Colonic mucosa (tissue), 4 donors: ENCODE results near the gene SYK. TPM values are rescaled to one million over a fixed set of nuclear protein-coding genes. Genes with fewer than 3 reads are reported as not detected.

ENCODE experiments used
- DNase-seq: peaks from one replicate; pipeline ENCODE4 v3.0.0-alpha.2; 2020
- H3K27ac ChIP-seq: fragments of 200-600 bp; one replicate; pipeline ENCODE4 v1.8.0; 2021
- H3K27me3 ChIP-seq: fragments of 200-600 bp; one replicate; pipeline ENCODE4 v1.8.0; 2021
- H3K36me3 ChIP-seq: fragments of 200-600 bp; one replicate; pipeline ENCODE4 v1.8.0; 2021
- H3K4me1 ChIP-seq: fragments of 200-600 bp; one replicate; pipeline ENCODE4 v1.8.0; 2021; ENCODE audit warnings: mild to moderate bottlenecking
- H3K4me3 ChIP-seq: fragments of 200-600 bp; one replicate; pipeline ENCODE4 v1.8.0; 2021
- H3K9ac ChIP-seq, 2 donors: one replicate each; pipeline ENCODE4 v1.7.0; 2013; ENCODE audit warnings: control low read depth in 2 of 2, low read depth in 2 of 2, low read length in 2 of 2
- H3K9me3 ChIP-seq: fragments of 200-600 bp; one replicate; pipeline ENCODE4 v1.8.0; 2021
- CTCF ChIP-seq: fragments of 200-600 bp; IDR thresholded peaks from one replicate; pipeline ENCODE4 v1.8.0; 2022; ENCODE audit warnings: antibody characterized with exemption, mild to moderate bottlenecking
- intact Hi-C: fragments of 100-400 bp; cut with DNase I; formaldehyde crosslinking; loops from one replicate; pipeline ENCODE4 v1.14.1; 2022
- total RNA-seq, 2 donors: library from RNA; stranded (reverse); fragmentation: NEBNext Ultra II Directional in 1 of 2; extraction: Animal tissue kit (Norgen Biotek cat#: 25700) in 1 of 2; gene quantifications; one replicate each; pipeline ENCODE4 v1.2.1, GENCODE V29; 2021
- donor health status: healthy.
- donor health status: DM: no; HTN: no; CAD: no.
- donor health status: DM: no; HTN: no; CAD: no.

SYK gene
- total RNA-seq, 2 donors from 2014 or later = 58.1 to 92.6 TPM

GRCh38 chr9:90774682-90775081 is 26.9 kb upstream of the SYK start:
- Histone ChIP-seq H3K27me3 (no peaks in the 10 kb centered on the region), H3K36me3 (no peaks in the 10 kb centered on the region), H3K9me3 (no peaks in the 10 kb centered on the region), H3K4me3 (no peak overlapping the region), H3K27ac (no peak overlapping the region), H3K4me1 (no peaks in the 10 kb centered on the region), H3K9ac (no peak overlapping the region)
- TF ChIP-seq CTCF = peak; percentile 20
- intact Hi-C loops = loop anchor here (10.0 kb wide), 1 partner anchor 640 kb away; no protein-coding TSS in a partner anchor
- DNase-seq = no peak

- DNase-seq = no peak
- no peak for TF ChIP-seq CTCF
- Histone ChIP-seq H3K27ac (no peak overlapping the region), H3K36me3 (no peaks in the 10 kb centered on the region), H3K9me3 (no peaks in the 10 kb centered on the region), H3K4me1 (no peaks in the 10 kb centered on the region), H3K9ac (no peak overlapping the region), H3K4me3 (no peak overlapping the region), H3K27me3 (no peaks in the 10 kb centered on the region)
- intact Hi-C loops = loop anchor here (10.0 kb wide), 1 partner anchor 641 kb away; no protein-coding TSS in a partner anchor
Observed at GRCh38 chr9:90775657-90776056, 26.0 kb upstream of the SYK start.

- H3K4me1 ChIP-seq = no peaks in the 10 kb centered on the region
- no peaks in the 10 kb centered on the region for H3K36me3 ChIP-seq
- H3K4me3 ChIP-seq = no peak overlapping the region
- no peaks in the 10 kb centered on the region for H3K9me3 ChIP-seq
- TF ChIP-seq CTCF = no peak
- intact Hi-C loops = loop anchor here (10.0 kb wide), 1 partner anchor 644 kb away; no protein-coding TSS in a partner anchor
- no peaks in the 10 kb centered on the region for H3K27me3 ChIP-seq
- no peak overlapping the region for H3K27ac ChIP-seq
- no peak overlapping the region for H3K9ac ChIP-seq
- no peak for DNase-seq
Observed at GRCh38 chr9:90778746-90779145, 22.9 kb upstream of the SYK start.

- H3K9me3 ChIP-seq = no peaks in the 10 kb centered on the region
- no peak for TF ChIP-seq CTCF
- H3K27me3 ChIP-seq = no peaks in the 10 kb centered on the region
- no peak overlapping the region for H3K9ac ChIP-seq
- no peak overlapping the region for H3K4me3 ChIP-seq
- intact Hi-C loops = no loop called here
- H3K4me1 ChIP-seq = no peaks in the 10 kb centered on the region
- H3K36me3 ChIP-seq = no peaks in the 10 kb centered on the region
- no peak overlapping the region for H3K27ac ChIP-seq
- no peak for DNase-seq
Observed at GRCh38 chr9:90783552-90783951, 18.1 kb upstream of the SYK start.

GRCh38 chr9:90783964-90784363 is 17.7 kb upstream of the SYK start:
- intact Hi-C loops = no loop called here
- no peaks in the 10 kb centered on the region for H3K27me3 ChIP-seq
- no peak overlapping the region for H3K27ac ChIP-seq
- no peak for DNase-seq
- H3K9ac ChIP-seq = no peak overlapping the region
- no peaks in the 10 kb centered on the region for H3K9me3 ChIP-seq
- H3K4me3 ChIP-seq = no peak overlapping the region
- no peaks in the 10 kb centered on the region for H3K4me1 ChIP-seq
- no peak for TF ChIP-seq CTCF
- H3K36me3 ChIP-seq = no peaks in the 10 kb centered on the region
